Measurements from ENCODE around the gene KRT15.

- no peak for TF ChIP-seq CTCF (IDR thresholded peaks at IDR 0.05; ENCODE audit: control extremely low read depth in 1 of 3, insufficient read depth in 1 of 3, low read depth in 1 of 3, low read length in 3 of 3)
- TF ChIP-seq MAX (IDR thresholded peaks at IDR 0.05): no peak
- TF ChIP-seq CEBPB (IDR thresholded peaks at IDR 0.05; ENCODE audit: low read depth, low read length): no peak
- TF ChIP-seq EZH2 (IDR thresholded peaks at IDR 0.05; ENCODE audit: low read depth, low read length, severe bottlenecking): no peak
- TF ChIP-seq POLR2AphosphoS5 (IDR thresholded peaks at IDR 0.05; ENCODE audit: low read depth, low read length): no peak
- TF ChIP-seq SIX5 (IDR thresholded peaks at IDR 0.05; ENCODE audit: low read depth, low read length): no peak
- TF ChIP-seq TBP (IDR thresholded peaks at IDR 0.05; ENCODE audit: low read depth, low read length): no peak
- no peak for TF ChIP-seq HDAC6 (IDR thresholded peaks at IDR 0.05; ENCODE audit: low read depth, low read length)
Observed at GRCh38 chr17:41490000-41490990, 28.4 kb downstream of the KRT15 start.
